ENCODE measurements around the gene SKIC8. TPM values are rescaled to one million over a fixed set of nuclear protein-coding genes. Genes with fewer than 3 reads are reported as not detected.

Gene SKIC8
- total RNA-seq, 1 experiment from 2014 or later = 44.5 TPM

- no peaks in the 10 kb centered on the region for H3K79me2 ChIP-seq (ENCODE audit: low read depth)
- no peaks in the 10 kb centered on the region for H3K9me2 ChIP-seq (ENCODE audit: insufficient read depth)
- intact Hi-C loops (cut with micrococcal nuclease; ENCODE audit: unreplicated experiment) = no loop called here
- peaks cover 11% of the 10 kb centered on the region for H3F3A ChIP-seq (ENCODE audit: insufficient read depth, low read depth)
- CTCF ChIA-PET = interaction anchor here (0.6 kb wide), 1 partner anchor 152 kb away, joined by 6 read pairs; no protein-coding TSS in a partner anchor
- DNase-seq = no peak
- H3K4me3 ChIP-seq = no peak overlapping the region
- H3K4me2 ChIP-seq = no peak overlapping the region
- H4K20me1 ChIP-seq (ENCODE audit: insufficient read depth) = no peaks in the 10 kb centered on the region
- H3K27ac ChIP-seq = no peak overlapping the region
- no peaks in the 10 kb centered on the region for H3K36me3 ChIP-seq (ENCODE audit: low read depth)
- BruUV-seq (replicated peaks) = no TSS peak
- H2AFZ ChIP-seq = no peak overlapping the region
- TF ChIP-seq, protein P1, sequence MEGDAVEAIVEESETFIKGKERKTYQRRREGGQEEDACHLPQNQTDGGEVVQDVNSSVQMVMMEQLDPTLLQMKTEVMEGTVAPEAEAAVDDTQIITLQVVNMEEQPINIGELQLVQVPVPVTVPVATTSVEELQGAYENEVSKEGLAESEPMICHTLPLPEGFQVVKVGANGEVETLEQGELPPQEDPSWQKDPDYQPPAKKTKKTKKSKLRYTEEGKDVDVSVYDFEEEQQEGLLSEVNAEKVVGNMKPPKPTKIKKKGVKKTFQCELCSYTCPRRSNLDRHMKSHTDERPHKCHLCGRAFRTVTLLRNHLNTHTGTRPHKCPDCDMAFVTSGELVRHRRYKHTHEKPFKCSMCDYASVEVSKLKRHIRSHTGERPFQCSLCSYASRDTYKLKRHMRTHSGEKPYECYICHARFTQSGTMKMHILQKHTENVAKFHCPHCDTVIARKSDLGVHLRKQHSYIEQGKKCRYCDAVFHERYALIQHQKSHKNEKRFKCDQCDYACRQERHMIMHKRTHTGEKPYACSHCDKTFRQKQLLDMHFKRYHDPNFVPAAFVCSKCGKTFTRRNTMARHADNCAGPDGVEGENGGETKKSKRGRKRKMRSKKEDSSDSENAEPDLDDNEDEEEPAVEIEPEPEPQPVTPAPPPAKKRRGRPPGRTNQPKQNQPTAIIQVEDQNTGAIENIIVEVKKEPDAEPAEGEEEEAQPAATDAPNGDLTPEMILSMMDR (conservative IDR thresholded peaks at IDR 0.05) = no peak
- TF ChIP-seq EZH2 (IDR thresholded peaks at IDR 0.05; ENCODE audit: low read depth) = no peak
- peaks cover 18% of the 10 kb centered on the region for H3K4me1 ChIP-seq (replicated peaks; ENCODE audit: insufficient read depth)
- H3K9me3 ChIP-seq (ENCODE audit: insufficient read depth, low read depth) = no peaks in the 10 kb centered on the region
- no peaks in the 10 kb centered on the region for H3K27me3 ChIP-seq (ENCODE audit: insufficient read depth, low read depth)
- POLR2A ChIA-PET (ENCODE audit: unreplicated experiment) = no interaction called here
Measured at GRCh38 chr15:78260489-78260888, 38.9 kb downstream of the SKIC8 start.

DNA sequence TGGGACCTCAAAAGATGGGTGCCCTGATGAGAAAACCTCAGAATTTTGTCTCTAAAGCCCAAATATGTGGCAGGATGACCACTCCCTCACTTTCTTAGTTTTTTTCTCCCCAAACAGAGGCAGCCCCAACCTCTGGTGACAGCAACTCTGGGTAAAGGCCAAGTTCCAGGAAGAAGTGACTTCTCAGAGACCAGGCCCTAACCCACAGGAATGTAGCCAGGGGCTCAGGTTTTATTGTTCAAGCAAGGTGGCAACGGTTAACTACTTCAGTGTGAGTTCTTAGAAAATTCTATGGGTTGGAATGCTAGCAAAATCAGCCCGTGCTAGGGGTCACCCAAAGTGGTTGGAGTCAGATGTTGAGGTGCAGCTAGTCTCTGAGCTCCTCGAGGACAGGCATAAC, 40.2 kb downstream of the SKIC8 start:
- TF ChIP-seq, protein P1 (conservative IDR thresholded peaks at IDR 0.05) = no peak
- TF ChIP-seq EZH2 (IDR thresholded peaks at IDR 0.05; ENCODE audit: low read depth) = no peak
- no peaks in the 10 kb centered on the region for H3K27me3 ChIP-seq (ENCODE audit: insufficient read depth, low read depth)
- H2AFZ ChIP-seq = no peak overlapping the region
- DNase-seq = peak; percentile 65 to 83
- H3K9me3 ChIP-seq (ENCODE audit: insufficient read depth, low read depth) = no peaks in the 10 kb centered on the region
- H4K20me1 ChIP-seq (ENCODE audit: insufficient read depth) = no peaks in the 10 kb centered on the region
- H3K4me2 ChIP-seq = peak overlapping the region; percentile 45
- POLR2A ChIA-PET (ENCODE audit: unreplicated experiment) = no interaction called here
- peaks cover 11% of the 10 kb centered on the region for H3F3A ChIP-seq (ENCODE audit: insufficient read depth, low read depth)
- no TSS peak for BruUV-seq (replicated peaks)
- no peaks in the 10 kb centered on the region for H3K79me2 ChIP-seq (ENCODE audit: low read depth)
- H3K36me3 ChIP-seq (ENCODE audit: low read depth) = no peaks in the 10 kb centered on the region
- no peaks in the 10 kb centered on the region for H3K9me2 ChIP-seq (ENCODE audit: insufficient read depth)
- intact Hi-C loops (cut with micrococcal nuclease; ENCODE audit: unreplicated experiment) = no loop called here
- H3K4me3 ChIP-seq = no peak overlapping the region
- peak overlapping the region; percentile 44 for H3K27ac ChIP-seq
- CTCF ChIA-PET = no interaction called here
- peaks cover 18% of the 10 kb centered on the region for H3K4me1 ChIP-seq (replicated peaks; ENCODE audit: insufficient read depth)

DNA sequence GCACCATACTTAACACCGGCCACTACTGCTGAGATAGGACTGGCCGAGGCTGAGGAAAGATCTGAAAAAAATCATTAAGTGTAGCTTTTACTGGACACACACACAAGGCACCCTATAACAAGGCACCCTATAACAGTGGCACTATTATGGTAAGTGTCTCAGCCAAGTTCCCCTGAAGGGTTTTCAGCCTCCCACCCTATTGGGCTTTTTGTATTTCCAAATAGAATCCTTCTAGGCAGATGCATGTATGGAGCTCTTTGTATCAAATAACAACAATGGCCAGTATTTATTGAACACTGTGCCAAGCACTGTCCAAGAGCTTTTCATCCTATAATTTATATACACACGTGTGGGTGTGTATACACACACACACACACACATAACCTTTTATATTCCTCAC, 41.7 kb downstream of the SKIC8 start:
- BruUV-seq (replicated peaks) = no TSS peak
- Histone ChIP-seq H3K4me3 (no peak overlapping the region), H3K27me3 (ENCODE audit: insufficient read depth, low read depth) (no peaks in the 10 kb centered on the region), H3K79me2 (ENCODE audit: low read depth) (no peaks in the 10 kb centered on the region), H3K4me1 (replicated peaks; ENCODE audit: insufficient read depth) (peaks cover 18% of the 10 kb centered on the region), H3F3A (ENCODE audit: insufficient read depth, low read depth) (peaks cover 11% of the 10 kb centered on the region), H2AFZ (no peak overlapping the region), H3K9me3 (ENCODE audit: insufficient read depth, low read depth) (no peaks in the 10 kb centered on the region), H3K4me2 (no peak overlapping the region), H4K20me1 (ENCODE audit: insufficient read depth) (no peaks in the 10 kb centered on the region), H3K36me3 (ENCODE audit: low read depth) (no peaks in the 10 kb centered on the region), H3K27ac (no peak overlapping the region), H3K9me2 (ENCODE audit: insufficient read depth) (no peaks in the 10 kb centered on the region)
- TF ChIP-seq, protein P1 (conservative IDR thresholded peaks at IDR 0.05) = no peak
- TF ChIP-seq EZH2 (IDR thresholded peaks at IDR 0.05; ENCODE audit: low read depth) = no peak
- ChIA-PET CTCF (interaction anchor here (0.6 to 0.7 kb wide), 2 partner anchors 16 to 199 kb away, joined by 3 read pairs; no protein-coding TSS in a partner anchor), POLR2A (ENCODE audit: unreplicated experiment) (no interaction called here)
- intact Hi-C loops (cut with micrococcal nuclease; ENCODE audit: unreplicated experiment) = no loop called here
- DNase-seq = no peak
